GM12865 (cell line): Measurements from ENCODE around the gene PDXDC1.
"Not testable (repeated sequence)": the region's sequence is repeated elsewhere in the genome, so short reads cannot be mapped to it uniquely, and the experiment has no call there.

ENCODE experiments used
- DNase-seq: peaks from one replicate; pipeline ENCODE4 v3.0.0; 2010; ENCODE audit warnings: low read depth
- H3K4me3 ChIP-seq: 2 replicates; pipeline ENCODE4 v1.5.1; 2011; ENCODE audit warnings: mild to moderate bottlenecking, low read depth, low read length, control low read depth
- TF ChIP-seq, protein P1 (sequence below): IDR thresholded peaks from 2 replicates; pipeline ENCODE4 v1.5.1; 2011; ENCODE audit warnings: low read length, control low read depth, low read depth, inconsistent platforms; ENCODE audit not compliant: insufficient read depth; ENCODE audit errors: missing control alignments

PDXDC1 gene

DNA sequence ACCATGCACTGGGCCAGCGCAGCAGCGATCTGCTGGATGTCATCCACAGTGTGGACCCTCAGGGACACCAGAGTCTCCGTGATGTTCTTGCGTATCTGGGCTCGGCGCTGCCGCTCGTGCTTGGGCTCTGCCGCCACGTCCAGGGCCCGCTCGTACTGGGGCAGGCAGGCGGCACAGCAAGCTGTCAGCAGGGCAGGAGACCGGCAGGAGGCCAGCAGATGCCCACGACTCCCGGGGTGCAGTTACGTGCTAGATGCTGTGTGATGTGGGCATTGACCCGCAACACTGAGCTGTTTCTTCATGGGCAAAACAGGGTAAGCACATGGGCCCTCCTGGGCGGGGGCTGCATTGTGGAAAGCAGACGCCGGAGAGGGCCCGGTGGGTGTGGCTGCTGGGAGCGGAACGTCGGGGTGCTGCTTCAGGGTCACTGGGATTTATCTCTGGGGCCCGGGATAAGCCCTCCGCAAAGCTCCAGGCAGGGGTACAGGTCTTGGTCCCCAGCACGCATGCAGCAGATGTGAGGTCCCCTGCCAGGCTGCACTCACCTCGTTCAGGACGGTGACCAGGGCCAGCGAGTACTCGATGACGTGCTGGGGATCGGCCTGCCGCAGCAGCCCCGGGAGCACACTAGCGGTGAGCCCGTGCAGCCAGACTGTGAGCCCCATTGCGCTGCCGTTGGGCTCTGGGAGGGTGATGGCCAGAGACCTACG, 158.0 kb downstream of the PDXDC1 start:
- DNase-seq, H3K4me3 ChIP-seq: not testable (repeated sequence)

DNA sequence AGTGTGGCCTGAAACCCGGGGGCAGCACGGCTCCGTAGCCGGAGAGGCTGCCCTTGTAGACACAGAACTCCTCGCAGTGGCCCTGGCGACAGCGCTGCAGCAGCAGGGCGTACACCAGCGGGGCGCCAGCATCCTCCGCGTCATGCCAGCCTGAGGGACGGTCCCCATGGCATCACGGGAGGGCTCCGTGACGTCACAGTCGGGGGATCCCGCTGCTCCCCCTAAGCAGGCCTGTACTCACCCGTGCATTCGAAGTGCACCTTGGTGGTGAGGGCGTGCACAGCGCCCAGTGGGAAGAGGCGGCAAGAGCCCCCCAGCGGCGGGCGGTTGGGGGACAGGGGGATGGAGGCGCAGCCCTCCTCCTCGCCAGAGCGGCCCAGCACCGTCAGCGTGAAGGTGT, 158.7 kb downstream of the PDXDC1 start:
- not testable (repeated sequence) for DNase-seq, H3K4me3 ChIP-seq

DNA sequence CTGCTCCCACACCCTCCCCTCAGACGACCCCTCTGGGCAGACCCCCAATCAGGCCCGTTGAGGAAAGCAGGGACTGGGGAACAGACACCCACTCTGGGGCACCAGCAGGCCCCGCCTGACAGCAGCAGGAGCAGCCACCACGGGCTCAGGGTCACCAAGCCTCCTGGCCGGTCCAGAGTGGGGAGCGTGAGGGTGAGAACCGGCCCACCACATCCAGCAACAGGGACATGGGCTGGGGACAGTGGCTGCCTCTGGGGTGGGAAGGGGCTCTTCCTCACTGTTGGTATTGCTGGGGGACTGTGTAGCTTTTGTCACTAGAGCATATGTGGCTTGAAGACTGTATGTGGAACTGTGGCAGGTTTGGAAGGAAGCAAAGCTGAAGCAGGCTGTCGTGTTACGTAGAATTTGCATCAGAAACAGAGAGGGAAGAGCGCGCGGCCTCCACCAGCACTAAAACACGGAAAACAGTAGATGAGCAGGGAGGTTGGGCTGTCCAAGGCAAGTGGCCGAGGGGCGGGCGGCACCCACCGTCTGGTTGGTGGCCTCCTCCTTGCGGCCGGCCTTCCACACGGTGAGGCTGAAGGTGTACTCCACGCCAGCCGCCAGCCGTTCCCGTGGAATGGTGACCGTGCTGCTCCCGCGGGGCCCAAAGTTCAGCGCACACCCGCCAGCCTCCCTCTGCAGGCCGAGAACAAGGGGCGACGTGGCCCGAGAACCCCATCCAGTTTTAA, 160.1 kb downstream of the PDXDC1 start:
- H3K4me3 ChIP-seq = not testable (repeated sequence)

DNA sequence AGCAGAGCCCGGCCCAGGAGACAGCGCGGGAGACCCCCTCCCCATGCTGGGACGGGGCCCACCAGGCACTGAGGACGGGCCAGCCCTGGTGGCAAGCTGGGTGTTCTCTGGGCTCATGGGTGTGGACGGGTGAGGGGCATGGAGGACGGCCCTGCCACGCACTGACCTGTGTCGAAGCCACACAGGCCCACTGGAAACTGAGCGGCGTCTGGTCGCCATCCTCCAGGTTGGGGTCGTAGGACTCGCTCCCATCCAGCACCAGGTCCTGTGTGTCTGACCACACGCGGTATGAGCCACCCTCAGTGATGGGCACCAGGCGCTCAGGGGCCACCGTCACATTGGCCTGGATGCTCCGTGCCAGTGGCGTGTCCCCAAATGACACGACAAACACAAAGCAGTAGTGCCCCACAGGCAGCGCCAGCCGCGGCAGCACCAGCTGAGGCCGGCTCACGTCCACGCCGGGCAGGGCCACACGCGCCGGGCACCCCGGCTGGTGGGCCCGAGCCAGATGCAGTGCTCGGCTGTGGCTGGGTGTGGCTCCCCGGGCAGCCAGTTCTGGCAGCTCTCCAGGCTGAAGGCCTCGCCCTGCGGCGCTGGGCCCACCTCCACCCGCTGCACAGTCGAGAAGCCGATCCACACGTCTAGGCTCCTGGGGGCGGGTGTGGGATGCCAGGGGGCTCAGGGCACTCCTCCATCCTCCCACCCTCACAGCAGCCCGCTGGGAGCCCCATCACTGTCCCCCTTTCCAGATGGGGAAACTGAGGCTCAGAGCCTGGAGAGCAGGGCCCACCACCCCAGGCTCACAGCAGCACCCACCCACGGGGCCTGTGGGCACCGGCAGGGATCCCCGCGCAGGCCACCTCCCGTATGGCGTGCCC, 160.9 kb downstream of the PDXDC1 start:
- DNase-seq, H3K4me3 ChIP-seq: not testable (repeated sequence)

More for the DNA sequence above, 160.1 kb downstream of the PDXDC1 start:
- DNase-seq = not testable (repeated sequence)

DNA sequence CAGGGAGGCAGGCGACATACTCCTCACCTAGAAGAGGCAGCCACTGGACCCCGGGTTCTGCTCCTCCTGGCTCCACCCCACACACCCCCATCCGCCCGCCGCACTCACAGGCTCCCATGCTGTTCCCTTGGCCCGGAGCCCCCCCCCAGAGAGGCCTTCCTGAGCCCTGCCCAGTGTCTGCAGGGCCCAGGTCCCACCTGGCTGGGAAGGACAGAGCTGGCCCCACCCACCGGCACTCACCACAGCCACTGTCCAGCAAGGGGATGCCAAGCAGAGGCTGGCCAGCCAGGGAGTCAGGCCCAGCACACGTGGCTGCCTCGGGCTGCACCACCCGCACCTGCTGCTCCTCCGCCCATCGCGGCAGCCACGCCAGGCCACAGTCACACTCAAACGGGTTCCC, 162.7 kb downstream of the PDXDC1 start:
- not testable (repeated sequence) for DNase-seq, H3K4me3 ChIP-seq

DNA sequence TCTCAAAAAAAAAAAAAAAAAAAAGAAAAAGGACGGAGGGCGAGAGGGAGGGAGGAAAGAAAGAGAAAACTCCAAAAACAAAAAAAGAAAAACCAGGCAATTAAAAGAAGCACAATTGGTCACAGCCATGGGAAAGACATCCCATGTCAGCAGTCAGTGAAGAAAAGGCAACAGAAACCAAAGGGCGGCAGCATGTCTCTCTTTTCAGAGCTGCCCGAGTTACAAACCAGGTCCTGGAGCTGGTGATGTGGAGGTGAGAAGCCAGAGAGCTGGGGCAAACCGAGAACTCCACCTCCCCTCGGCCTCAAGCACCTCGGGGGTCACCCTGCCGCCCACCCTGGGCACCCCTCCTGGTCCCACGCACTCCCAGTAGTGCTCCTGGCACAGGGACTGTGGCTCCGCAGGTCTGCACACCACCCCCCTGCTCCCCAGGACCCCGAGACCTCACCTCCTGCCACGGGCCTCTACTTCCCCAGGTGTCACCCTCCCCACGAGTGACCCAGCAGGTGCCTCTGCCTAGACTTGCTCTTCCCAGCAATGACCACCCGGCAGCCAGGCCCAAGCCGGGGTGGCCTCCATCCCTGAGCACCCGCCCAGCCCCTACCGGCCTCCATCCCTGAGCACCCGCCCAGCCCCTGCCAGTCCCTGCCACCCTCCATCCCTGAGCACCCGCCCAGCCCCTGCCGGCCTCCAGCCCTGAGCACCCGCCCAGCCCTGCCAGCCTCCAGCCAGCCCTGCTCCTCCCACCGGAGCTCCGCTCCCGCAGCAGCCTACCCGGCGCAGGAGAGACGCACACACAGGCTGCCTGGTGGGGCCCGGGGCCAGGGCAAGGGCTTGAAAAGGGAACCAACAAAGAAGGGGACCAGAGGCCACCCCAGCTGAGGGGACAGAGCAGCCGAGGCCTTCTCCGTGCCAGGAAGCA, 165.9 kb downstream of the PDXDC1 start:
- not testable (repeated sequence) for H3K4me3 ChIP-seq, DNase-seq

DNA sequence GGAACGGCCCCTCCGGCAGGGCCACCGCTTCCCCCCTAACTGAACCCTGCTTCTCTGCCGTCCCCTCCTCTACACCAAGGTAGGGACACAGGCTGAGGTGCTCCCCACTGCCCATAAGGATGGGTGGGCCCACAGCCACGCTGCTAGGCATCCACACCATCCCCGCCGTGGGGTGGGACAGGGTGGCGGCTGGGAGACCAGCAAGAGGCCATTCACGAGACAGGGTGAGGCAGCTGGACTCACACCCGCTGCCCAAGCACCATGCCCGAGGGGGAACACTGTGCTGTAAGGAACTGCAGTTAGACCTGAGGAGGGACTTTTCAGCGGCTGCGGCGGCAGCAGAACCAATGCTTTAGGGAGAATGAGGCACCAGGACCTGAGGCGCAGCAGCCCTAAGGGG, 166.8 kb downstream of the PDXDC1 start:
- TF ChIP-seq, protein P1, sequence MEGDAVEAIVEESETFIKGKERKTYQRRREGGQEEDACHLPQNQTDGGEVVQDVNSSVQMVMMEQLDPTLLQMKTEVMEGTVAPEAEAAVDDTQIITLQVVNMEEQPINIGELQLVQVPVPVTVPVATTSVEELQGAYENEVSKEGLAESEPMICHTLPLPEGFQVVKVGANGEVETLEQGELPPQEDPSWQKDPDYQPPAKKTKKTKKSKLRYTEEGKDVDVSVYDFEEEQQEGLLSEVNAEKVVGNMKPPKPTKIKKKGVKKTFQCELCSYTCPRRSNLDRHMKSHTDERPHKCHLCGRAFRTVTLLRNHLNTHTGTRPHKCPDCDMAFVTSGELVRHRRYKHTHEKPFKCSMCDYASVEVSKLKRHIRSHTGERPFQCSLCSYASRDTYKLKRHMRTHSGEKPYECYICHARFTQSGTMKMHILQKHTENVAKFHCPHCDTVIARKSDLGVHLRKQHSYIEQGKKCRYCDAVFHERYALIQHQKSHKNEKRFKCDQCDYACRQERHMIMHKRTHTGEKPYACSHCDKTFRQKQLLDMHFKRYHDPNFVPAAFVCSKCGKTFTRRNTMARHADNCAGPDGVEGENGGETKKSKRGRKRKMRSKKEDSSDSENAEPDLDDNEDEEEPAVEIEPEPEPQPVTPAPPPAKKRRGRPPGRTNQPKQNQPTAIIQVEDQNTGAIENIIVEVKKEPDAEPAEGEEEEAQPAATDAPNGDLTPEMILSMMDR = no peak
- H3K4me3 ChIP-seq = no peak overlapping the region
- no peak for DNase-seq

DNA sequence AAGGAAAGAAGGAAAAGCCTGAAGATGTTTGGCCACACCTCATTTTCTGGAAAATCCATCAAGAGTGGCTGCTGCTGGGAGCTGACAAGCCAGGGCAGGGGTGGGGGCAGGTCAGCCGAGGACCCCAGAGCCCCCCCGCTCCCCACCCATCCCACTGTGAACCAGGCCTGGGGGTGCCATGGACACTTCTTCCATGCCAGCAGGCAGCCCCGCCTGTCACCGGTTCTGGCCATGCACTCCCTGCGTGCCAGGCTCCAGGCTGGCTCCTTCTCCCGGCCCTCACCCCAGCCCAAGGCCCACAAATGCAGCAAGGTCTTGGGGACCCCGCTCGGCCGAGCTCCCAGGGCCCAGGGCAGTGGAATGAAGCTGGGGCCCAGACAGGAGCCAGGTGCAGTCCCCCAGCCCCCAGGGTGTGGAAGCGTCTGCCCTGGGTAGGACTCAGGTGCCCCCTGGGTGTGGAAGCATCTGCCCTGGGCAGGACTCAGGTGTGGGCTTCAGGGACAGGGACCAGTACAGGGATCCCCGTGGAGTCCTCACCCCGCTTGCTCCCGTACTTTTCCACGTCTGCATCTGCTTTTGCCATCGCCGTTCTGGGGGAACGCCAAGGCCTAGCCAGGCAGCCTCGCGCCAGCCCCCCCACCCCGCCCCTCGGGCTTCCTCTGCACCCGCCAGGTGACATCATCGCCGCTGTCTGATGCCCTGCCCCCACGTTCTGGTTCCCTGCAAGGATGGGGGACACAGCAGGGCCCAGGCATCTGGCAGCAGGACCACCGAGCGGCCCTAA, 167.5 kb downstream of the PDXDC1 start:
- not testable (repeated sequence) for H3K4me3 ChIP-seq, DNase-seq

DNA sequence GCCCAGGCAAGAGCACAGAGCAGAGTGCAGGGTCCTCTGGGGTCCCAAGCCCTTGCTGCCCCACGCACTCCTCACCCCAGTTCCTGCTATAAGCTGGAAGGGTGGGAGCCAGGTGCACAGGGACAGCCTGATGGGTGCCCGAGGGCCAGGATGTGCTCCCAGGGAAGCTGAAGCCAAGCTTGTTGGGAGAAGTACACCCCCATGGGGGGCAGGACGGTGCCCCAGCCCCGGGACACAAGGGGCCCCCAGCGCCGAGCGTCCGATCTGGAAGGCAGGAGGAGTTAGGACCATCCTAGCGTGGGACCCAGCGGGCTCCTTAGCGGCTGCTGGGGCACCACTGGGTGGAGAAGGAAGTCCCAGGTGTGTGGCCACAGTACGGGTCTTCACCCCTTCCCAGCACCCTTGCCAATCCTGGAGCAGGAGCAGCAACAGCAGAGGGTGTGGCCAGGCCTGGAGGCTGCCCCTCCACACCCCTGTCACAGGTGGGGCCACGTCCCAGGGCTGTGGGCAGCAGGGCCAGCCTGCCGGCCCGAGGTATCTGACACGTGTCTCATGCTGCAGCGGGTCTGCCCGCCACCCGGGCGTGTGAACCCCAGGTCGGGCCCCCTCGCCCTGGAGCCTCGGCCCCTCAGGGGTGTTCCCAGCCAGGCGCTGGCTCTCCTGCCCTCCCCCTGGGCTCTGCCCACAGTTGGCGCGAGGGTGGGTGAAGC, 168.2 kb downstream of the PDXDC1 start:
- DNase-seq, H3K4me3 ChIP-seq: not testable (repeated sequence)

DNA sequence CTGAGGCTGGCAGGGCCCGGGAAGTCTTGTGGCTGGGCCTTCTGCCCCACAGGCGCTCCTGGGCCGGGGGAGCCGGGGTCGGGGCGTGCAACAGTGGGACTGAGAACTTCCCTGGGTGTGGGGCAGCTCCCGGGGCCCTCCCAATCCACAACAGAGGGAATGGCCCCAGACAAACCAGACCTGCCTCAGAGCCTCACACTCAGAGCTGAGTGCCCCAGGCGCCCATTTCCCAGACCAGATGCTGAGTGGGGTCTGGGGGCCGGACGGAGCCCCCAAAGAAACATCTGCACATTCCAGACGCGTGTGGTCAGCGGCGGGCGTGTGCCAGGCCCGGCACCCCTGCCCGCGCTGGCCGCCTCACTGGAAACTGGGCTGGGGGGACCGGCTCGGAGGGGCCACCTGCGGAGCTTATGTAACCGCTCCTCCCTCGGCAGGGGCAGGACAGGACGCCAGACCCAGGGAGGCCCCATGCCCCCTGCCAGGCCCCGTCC, 168.8 kb downstream of the PDXDC1 start:
- H3K4me3 ChIP-seq = not testable (repeated sequence)

DNA sequence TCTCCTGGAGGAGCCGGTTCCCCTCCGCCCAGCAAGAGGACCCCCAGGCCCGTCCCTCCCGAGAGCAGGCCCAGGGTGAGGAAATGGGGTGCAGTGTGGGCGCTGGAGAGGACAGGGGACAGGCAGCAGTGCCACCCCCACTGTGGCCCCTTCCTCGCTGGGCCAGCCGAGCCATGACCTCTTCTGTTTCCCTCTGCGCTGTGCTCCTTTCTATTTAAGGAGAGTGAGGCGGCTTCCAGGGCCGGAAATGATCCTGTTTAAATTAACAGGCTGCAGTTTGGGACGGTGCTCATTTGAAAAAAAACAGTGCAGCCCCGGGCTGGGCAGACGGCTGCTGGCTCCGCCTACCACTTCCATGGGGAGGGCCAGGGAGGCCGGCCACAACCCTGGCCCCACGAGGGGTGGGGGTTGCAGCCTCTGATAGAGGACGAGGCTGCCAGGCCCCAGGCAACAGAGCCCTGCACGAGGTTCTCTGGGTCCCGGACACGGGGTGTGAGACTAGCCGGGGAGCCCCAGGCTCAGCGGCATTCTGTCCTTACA, 169.3 kb downstream of the PDXDC1 start:
- H3K4me3 ChIP-seq, DNase-seq: not testable (repeated sequence)

More for the DNA sequence above, 168.8 kb downstream of the PDXDC1 start:
- DNase-seq = not testable (repeated sequence)

DNA sequence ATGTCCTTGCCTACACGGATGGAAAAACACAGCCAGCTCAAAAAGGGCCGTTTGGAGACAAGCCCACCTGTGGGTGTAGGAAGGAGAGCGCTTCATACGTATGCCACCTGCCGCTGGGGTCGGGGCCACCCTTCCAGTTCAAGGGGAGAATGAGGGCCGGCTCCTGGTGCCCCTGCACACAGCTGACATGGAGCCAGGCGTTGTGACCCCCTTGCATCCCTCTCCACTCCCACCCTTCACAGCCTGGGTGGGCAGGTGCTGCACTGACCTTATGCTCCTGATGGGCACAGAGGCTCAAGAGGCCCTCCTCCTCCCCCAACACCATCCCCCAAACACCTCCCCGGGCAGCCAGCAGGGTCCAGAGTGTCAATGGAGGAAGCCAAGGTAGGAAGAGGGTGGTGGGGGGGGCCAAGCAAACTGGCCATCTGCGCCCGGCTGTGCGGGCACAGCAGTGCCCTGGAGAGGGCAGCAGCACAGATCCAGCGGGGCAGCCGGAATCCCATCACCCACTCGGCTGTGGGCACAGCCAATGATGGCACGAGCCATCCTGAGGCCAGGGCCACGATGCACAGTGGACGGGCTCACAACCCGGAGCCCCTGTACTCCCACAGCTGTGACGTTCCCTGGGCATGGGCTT, 170.1 kb downstream of the PDXDC1 start:
- not testable (repeated sequence) for DNase-seq, H3K4me3 ChIP-seq

DNA sequence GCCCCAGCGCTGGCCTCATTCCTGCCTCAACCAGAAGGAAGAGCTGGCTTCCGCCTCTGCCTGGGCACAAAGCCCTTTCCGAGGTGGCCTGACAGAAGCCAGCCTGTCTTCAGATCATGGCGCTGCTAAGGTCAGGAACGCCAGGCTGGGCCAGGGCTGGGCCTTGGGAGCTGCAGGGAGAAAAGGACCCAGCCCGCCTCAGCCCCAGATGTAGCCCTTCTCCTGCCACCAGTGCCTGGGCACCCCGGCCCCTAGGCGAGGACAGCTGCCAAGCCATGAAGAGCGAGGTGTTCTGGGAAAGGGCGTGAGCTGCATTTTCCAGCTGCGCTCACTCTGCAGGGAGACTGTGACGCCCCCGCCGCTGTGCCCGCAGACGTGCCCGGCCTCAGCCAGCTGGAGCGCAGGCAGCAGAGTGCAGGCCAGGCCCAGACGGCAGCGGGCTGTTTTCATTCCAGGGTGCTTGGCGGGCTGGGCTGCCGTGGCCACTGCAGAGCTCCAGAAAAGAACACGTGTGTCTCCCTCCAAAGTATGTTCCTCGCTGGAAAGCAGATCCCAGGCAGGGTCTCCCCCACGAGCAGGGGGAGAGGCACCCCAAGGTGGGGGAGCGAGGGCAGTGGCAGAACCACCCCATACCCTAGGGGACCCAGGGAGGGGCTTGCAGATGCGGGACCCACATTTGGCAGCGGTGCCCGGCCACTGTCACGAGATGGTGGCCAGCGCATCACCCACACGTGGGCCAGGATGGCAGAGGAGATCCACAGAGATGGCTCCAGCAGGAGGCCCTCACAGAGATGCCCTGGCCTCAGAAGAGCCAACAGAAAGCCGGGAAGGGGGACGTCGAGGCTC, 170.8 kb downstream of the PDXDC1 start:
- DNase-seq, H3K4me3 ChIP-seq: not testable (repeated sequence)

DNA sequence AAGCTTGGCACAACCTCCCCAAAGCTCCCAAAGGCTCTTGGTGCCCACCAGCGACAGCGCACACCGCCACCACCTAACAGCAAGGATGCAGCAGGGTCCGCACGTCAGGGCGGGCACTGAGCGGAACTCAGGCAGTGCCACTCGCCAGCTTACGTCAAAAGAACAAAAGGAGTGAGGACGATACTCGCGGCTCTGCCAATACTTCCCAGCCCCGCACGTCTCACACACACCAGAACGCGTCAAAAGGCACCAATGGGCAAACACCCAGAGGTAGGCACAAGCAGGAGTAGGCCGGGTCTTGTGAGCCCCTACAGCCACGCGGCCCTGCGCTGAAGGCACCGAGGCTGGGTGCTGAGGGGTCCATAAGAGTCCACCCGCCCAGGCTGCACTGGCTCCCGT, 171.4 kb downstream of the PDXDC1 start:
- H3K4me3 ChIP-seq, DNase-seq: not testable (repeated sequence)
